Dendritic cell treated with granulocyte-macrophage colony-stimulating factor and Interleukin-4, amounts not matched to agents 40 ng/mL and 50 ng/mL, for 4 days (primary cell): ENCODE data around the gene PCLO.
"Not testable (repeated sequence)": the region's sequence is repeated elsewhere in the genome, so short reads cannot be mapped to it uniquely, and the experiment has no call there.

ENCODE experiments used
- H3K27ac Mint-ChIP-seq: one replicate; pipeline ENCODE4 v1.8.0; 2022; ENCODE audit warnings: mild to moderate bottlenecking, mixed read lengths
- H3K27me3 Mint-ChIP-seq: one replicate; pipeline ENCODE4 v1.8.0; 2022; ENCODE audit warnings: mild to moderate bottlenecking, mixed read lengths
- H3K36me3 Mint-ChIP-seq: one replicate; pipeline ENCODE4 v1.8.0; 2022; ENCODE audit warnings: low read depth, mixed read lengths
- H3K4me1 Mint-ChIP-seq: one replicate; pipeline ENCODE4 v1.8.0; 2022; ENCODE audit warnings: low read depth, mixed read lengths
- H3K4me3 Mint-ChIP-seq: one replicate; pipeline ENCODE4 v1.8.0; 2022; ENCODE audit warnings: mild to moderate bottlenecking, moderate library complexity, mixed read lengths
- H3K9me3 Mint-ChIP-seq: one replicate; pipeline ENCODE4 v1.8.0; 2022; ENCODE audit warnings: mixed read lengths
- intact Hi-C: fragments of 100-400 bp; cut with micrococcal nuclease; formaldehyde crosslinking; loops from one replicate; pipeline ENCODE4 v1.15.0; 2022

Gene PCLO

DNA sequence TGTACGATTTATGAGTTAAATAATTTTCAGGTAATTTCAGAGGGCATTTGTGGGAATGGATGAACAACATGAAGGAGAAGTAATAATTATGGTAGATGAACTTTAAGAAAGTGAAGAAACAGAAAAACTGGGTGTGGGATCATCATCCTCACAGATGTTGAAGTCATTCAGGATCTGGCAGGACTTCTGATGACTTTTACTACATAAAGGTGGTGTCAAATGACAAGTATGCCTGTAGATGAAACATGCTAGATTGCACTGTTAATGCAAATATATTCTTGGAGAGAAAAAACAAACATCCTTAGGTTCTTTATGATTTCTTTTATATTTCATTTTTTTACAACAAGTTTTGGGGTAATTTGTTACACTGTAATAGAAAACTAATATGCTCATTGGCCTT, 230.2 kb downstream of the PCLO start:
- Mint-ChIP-seq H3K4me3 (no peak overlapping the region), H3K36me3 (no peaks in the 10 kb centered on the region), H3K4me1 (no peaks in the 10 kb centered on the region), H3K27ac (no peak overlapping the region), H3K9me3 (peaks cover 12% of the 10 kb centered on the region), H3K27me3 (no peaks in the 10 kb centered on the region)
- intact Hi-C loops = no loop called here

DNA sequence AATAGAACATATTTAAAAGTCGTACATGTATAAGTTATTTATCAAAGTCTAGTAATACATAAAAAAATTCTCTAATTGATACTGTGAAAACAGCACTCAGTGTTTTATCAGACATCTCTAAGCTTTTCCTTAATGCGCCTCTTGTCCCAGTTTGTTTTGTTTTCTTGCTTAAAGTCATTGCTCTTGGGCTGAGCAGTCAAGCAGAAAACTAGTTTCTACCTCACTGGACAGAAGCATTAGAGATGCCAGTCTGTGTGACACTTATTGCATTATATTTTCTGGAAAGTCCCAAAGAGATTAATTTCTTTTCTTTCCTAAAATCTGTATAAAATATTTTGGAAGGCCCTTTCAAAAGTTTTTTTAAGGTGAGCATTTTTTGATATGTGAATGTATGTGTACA, 236.2 kb downstream of the PCLO start:
- peaks cover 1% of the 10 kb centered on the region for H3K9me3 Mint-ChIP-seq

DNA sequence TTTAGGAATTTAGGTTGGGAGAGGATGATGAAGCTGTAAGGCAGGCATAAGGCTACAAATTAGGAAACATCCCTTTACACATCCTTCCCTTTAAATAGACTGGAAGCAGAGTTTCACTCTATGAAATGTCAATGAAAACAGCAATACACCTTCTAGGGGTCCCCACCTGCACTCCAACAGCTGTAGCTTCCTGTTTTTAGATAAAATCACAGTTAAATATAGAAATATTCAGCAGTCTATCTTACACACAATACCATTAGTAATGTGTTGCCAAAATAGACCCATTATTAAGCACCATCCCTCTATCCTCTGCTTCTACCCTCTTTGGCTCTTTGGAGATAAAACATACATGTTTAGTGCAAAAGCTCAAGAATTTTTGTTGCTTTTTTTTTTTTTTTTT, 237.4 kb downstream of the PCLO start:
- Mint-ChIP-seq H3K9me3 (no peaks in the 10 kb centered on the region), H3K4me1 (no peaks in the 10 kb centered on the region), H3K36me3 (no peaks in the 10 kb centered on the region), H3K27me3 (no peaks in the 10 kb centered on the region), H3K27ac (no peak overlapping the region), H3K4me3 (no peak overlapping the region)
- intact Hi-C loops = no loop called here

More for the DNA sequence above, 236.2 kb downstream of the PCLO start:
- H3K27ac Mint-ChIP-seq = no peak overlapping the region
- H3K4me1 Mint-ChIP-seq = no peaks in the 10 kb centered on the region
- H3K27me3 Mint-ChIP-seq = no peaks in the 10 kb centered on the region
- H3K4me3 Mint-ChIP-seq = no peak overlapping the region
- no peaks in the 10 kb centered on the region for H3K36me3 Mint-ChIP-seq
- intact Hi-C loops = no loop called here

DNA sequence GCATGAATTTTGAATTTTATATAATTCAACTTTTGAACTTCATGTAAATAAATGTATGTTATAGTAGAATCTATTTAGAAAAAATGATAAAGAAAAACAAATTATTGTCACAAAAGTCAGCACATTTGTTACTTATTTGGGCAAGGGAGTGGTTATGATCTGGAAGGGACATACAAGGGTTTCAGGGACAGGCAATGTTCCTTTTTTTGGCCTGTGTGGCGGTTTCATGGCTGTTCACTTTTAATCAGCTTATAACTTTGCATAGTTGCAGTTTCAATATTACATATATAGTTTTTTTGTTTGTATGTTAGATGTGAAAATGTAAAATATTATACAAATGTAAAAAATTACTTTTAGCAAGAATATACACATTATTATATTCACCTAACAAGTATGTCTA, 256.2 kb downstream of the PCLO start:
- no peak overlapping the region for H3K4me3 Mint-ChIP-seq
- H3K4me1 Mint-ChIP-seq = no peaks in the 10 kb centered on the region
- H3K36me3 Mint-ChIP-seq = no peaks in the 10 kb centered on the region
- intact Hi-C loops = no loop called here
- no peak overlapping the region for H3K27ac Mint-ChIP-seq
- H3K27me3 Mint-ChIP-seq = no peaks in the 10 kb centered on the region
- H3K9me3 Mint-ChIP-seq = peaks cover 9% of the 10 kb centered on the region

DNA sequence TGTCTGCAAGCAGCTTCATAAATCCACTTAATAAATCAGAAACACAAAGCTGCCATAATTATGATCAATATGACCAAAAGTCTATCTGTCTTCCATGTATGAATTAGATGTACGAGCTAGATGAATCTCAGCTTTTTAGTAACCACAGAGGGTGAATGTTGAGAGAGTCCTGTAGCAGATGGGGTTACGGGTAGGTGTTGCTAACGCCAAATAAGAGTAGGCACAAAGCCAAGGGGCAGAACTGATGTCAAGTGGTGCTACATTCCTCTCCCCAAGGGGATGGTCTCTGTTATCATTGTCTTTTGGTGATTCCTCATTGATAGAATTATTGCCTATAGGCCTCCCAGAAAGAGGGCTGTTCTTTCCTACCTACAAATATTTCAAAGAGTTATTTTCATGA, 257.8 kb downstream of the PCLO start:
- H3K4me3 Mint-ChIP-seq = no peak overlapping the region

DNA sequence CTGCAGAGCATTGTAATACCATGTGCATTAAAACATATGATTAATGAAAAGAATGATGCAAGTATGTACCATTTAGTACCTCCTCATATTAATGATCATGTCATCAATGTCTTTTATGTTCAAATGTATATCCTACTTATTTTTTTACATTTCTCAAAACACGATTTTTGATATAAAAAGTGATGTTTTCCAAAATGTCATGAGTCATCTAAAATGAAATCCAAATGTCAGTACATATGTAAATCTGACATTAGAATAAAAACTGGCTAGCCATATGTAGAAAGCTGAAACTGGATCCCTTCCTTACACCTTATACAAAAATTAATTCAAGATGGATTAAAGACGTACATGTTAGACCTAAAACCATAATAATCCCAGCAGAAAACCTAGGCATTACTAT, 261.6 kb downstream of the PCLO start:
- H3K4me3 Mint-ChIP-seq, H3K27ac Mint-ChIP-seq, intact Hi-C loops, H3K36me3 Mint-ChIP-seq, H3K4me1 Mint-ChIP-seq, H3K27me3 Mint-ChIP-seq, H3K9me3 Mint-ChIP-seq: not testable (repeated sequence)

More for the DNA sequence above, 257.8 kb downstream of the PCLO start:
- peaks cover 9% of the 10 kb centered on the region for H3K9me3 Mint-ChIP-seq
- H3K36me3 Mint-ChIP-seq = no peaks in the 10 kb centered on the region
- no peaks in the 10 kb centered on the region for H3K4me1 Mint-ChIP-seq
- intact Hi-C loops = no loop called here
- no peaks in the 10 kb centered on the region for H3K27me3 Mint-ChIP-seq
- no peak overlapping the region for H3K27ac Mint-ChIP-seq

DNA sequence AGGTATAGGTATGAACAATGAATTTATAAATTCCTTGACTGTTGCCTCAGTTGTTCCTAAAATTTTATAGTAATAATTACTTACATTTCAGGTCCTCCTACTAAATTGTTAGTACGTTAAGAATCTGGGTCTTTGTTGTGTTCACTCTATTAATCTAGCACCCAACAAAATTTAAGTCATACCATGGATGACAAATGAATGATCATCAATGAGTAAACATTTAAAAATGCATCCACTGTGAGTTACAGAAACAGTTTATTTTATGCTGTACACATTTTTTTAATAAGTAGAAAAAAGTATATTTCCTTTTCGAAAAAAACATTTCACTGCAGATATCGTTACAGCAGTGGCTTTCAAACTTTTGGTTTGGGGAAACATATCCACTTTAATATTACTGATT, 265.2 kb downstream of the PCLO start:
- no peaks in the 10 kb centered on the region for H3K27me3 Mint-ChIP-seq
- intact Hi-C loops = no loop called here
- no peaks in the 10 kb centered on the region for H3K36me3 Mint-ChIP-seq
- H3K4me1 Mint-ChIP-seq = no peaks in the 10 kb centered on the region
- no peaks in the 10 kb centered on the region for H3K9me3 Mint-ChIP-seq
- no peak overlapping the region for H3K4me3 Mint-ChIP-seq
- no peak overlapping the region for H3K27ac Mint-ChIP-seq

DNA sequence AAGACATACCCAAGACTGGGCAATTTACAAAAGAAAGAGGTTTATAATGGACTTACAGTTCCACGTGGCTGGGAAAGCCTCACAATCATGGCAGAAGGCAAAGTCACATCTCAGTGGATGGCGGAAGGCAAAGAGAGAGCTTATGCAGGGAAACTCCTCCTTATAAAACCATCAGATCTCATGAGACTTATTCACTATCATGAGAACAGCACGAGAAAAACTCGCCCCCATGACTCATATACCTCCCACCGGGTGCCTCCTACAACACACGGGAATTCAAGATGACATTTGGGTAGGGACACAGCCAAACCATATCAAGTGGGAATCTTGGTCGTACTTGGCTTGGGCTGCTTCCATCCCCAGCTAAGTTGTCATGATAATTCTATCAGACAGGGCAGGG, 268.3 kb downstream of the PCLO start:
- intact Hi-C loops, H3K9me3 Mint-ChIP-seq, H3K4me3 Mint-ChIP-seq, H3K27me3 Mint-ChIP-seq, H3K27ac Mint-ChIP-seq, H3K36me3 Mint-ChIP-seq, H3K4me1 Mint-ChIP-seq: not testable (repeated sequence)

DNA sequence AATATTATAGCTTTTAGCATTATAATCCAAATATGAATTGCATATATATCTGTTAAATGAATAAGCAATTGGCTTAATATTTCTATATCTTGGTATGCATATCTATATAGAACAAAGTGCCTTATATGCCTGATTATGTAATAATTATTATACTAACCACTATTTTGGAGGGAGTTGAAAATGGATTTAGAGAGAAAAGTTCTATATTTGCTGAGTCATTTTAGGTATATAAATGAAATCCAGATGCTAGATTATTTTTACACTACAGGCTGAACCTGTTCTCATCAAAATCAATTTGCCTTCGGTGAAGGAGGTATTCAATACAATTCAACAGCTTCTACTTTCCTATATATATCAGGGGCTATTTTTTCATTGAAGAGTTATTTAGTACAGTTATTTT, 276.4 kb downstream of the PCLO start:
- Mint-ChIP-seq H3K4me1 (no peaks in the 10 kb centered on the region), H3K9me3 (no peaks in the 10 kb centered on the region), H3K36me3 (no peaks in the 10 kb centered on the region), H3K4me3 (no peak overlapping the region), H3K27ac (no peak overlapping the region), H3K27me3 (no peaks in the 10 kb centered on the region)
- intact Hi-C loops = no loop called here

DNA sequence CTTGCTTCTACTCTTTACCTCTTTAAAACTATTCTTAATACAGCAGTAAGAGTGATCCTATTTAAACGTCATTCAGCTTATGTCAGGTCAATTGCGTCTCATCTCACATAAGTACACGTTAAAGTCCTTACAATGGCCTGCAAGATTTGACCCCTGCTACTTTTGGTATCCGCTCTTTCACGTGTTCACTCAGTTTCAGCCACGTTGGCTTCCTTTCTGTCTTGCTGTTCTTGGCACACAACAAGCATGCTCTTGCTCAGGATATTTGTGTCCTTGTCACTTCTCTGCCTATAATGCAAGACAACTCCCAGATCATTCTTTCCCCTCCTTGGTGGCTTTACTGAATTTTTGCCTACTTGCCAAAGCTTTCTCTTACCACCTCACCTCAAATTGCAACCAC, 296.8 kb downstream of the PCLO start:
- intact Hi-C loops = no loop called here
- Mint-ChIP-seq H3K4me1 (no peaks in the 10 kb centered on the region), H3K27me3 (no peaks in the 10 kb centered on the region), H3K27ac (no peak overlapping the region), H3K9me3 (peaks cover 12% of the 10 kb centered on the region), H3K36me3 (no peaks in the 10 kb centered on the region), H3K4me3 (no peak overlapping the region)

DNA sequence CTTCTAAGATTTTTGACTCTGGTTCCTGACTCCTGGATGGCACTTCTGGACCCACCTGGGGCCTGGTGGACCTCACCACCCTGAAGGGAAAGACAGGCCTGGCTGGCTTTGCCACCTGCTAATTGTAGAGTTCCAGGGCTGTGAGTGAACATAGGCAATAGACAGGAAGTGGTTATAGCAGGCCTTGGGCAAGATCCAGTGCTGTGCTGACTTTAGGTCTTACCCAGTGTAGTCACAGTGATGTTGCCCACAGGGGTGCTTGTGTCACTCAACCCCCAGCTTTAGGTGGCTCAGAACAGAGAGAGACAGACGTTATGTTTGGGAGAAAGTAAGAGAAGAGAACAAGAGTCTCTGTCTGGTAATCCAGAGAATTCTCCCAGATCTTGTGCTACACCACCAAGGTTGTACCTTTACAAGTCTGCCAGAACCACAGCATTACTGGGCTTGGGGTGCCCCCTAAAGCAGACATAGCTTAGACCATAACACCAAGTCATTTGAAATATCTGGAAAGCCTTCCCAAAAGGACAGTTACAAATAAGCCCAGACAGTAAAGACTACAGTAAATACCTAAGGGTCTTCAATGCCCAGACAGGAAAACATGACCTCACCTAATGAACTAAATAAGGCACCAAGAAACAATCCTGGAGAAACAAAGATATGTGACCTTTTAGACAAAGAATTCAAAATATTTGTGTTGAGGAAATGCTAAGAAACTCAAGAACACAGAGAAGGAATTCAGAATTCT, 303.4 kb downstream of the PCLO start:
- intact Hi-C loops = no loop called here

DNA sequence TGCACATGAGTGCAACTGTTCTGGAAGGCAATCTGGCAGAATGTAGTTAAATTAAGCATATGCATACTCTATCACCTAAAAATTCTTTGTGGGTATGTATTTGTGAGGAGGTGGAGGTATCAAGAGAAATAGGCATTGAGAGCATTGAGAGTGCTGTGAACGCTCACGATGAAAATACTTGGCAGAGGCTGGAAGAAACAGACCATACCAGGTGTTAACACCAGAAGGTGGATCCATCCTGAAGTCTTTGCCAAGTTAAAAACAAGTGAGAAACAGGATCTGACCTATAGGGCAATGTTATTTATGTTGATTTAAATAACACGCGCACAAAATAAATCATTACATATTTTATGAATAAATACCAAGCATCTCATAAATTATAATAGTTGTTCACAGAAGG, 311.6 kb downstream of the PCLO start:
- Mint-ChIP-seq H3K27ac (no peak overlapping the region), H3K36me3 (no peaks in the 10 kb centered on the region), H3K4me1 (no peaks in the 10 kb centered on the region), H3K27me3 (no peaks in the 10 kb centered on the region), H3K9me3 (no peaks in the 10 kb centered on the region), H3K4me3 (no peak overlapping the region)
- intact Hi-C loops = no loop called here

More for the DNA sequence above, 303.4 kb downstream of the PCLO start:
- H3K36me3 Mint-ChIP-seq = no peaks in the 10 kb centered on the region
- peaks cover 16% of the 10 kb centered on the region for H3K9me3 Mint-ChIP-seq
- no peak overlapping the region for H3K27ac Mint-ChIP-seq
- no peaks in the 10 kb centered on the region for H3K4me1 Mint-ChIP-seq
- H3K4me3 Mint-ChIP-seq = no peak overlapping the region
- H3K27me3 Mint-ChIP-seq = no peaks in the 10 kb centered on the region

DNA sequence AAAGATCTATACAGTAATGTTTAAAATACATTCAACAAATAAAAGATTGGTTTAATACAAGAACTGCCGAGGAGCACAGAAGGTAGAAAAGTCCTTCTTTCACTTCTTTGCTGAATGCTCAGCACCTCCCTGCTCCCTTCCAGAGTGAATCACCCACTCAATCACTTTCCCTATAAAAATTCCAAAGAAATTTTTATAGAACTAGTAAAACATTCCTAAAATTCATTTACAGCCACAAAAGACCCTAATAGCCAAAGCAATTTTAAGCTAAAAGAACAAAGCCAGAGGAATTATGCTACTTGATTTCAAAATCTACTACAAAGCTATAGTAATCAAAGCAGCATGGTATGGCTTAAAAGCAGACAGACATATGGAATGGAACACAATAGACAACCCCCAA, 320.9 kb downstream of the PCLO start:
- intact Hi-C loops = no loop called here

DNA sequence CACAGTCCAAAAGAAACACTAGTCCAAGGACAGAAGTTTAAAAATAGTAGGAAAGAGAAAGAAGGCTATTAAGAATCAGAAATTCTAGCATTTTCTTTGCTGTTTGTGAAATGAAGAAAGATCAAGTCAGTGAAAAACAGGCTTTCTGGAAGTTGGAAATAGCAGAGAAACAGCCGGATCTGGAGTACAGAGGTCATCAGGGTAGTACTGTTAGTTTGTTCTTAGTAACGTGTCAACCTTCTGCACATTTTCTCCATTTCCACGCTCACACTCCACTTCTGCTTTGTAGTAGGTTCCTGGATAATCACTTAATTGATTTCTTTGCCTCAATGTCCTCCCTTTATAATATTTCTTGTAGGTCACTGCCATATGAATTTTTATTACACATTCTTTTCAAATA, 322.6 kb downstream of the PCLO start:
- H3K27ac Mint-ChIP-seq = no peak overlapping the region
- no peaks in the 10 kb centered on the region for H3K4me1 Mint-ChIP-seq
- intact Hi-C loops = no loop called here
- no peak overlapping the region for H3K4me3 Mint-ChIP-seq
- no peaks in the 10 kb centered on the region for H3K36me3 Mint-ChIP-seq
- H3K9me3 Mint-ChIP-seq = no peaks in the 10 kb centered on the region
- H3K27me3 Mint-ChIP-seq = no peaks in the 10 kb centered on the region

More for the DNA sequence above, 320.9 kb downstream of the PCLO start:
- no peak overlapping the region for H3K4me3 Mint-ChIP-seq
- no peaks in the 10 kb centered on the region for H3K9me3 Mint-ChIP-seq
- no peaks in the 10 kb centered on the region for H3K27me3 Mint-ChIP-seq
- H3K4me1 Mint-ChIP-seq = no peaks in the 10 kb centered on the region
- no peaks in the 10 kb centered on the region for H3K36me3 Mint-ChIP-seq
- no peak overlapping the region for H3K27ac Mint-ChIP-seq

DNA sequence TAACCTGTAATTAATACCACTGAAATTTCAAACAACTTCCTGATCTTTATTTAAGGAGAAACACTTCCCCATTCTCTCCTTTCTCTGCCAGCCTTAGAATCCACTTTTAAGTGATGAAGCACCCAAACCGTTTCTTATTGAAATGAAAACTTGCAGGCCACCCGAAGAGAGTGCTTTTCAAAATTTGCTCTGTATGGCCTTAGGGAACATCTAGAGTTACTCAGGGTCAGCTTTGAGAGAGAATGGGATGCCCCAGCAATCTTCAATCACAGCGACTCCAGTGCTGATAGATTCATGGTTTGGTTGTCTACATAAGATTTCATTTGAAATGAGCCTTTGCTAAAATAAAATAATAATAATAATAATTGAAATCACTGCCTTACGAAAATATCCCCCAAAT, 323.1 kb downstream of the PCLO start:
- intact Hi-C loops = no loop called here
- no peak overlapping the region for H3K4me3 Mint-ChIP-seq
- no peaks in the 10 kb centered on the region for H3K9me3 Mint-ChIP-seq
- no peaks in the 10 kb centered on the region for H3K27me3 Mint-ChIP-seq
- H3K4me1 Mint-ChIP-seq = no peaks in the 10 kb centered on the region
- no peaks in the 10 kb centered on the region for H3K36me3 Mint-ChIP-seq
- H3K27ac Mint-ChIP-seq = no peak overlapping the region
